Endometrial microvascular endothelial cells (primary cell): Measurements from ENCODE around the gene HMGB4. TPM values are rescaled to one million over a fixed set of nuclear protein-coding genes. Genes with fewer than 3 reads are reported as not detected.

Source experiments
- in situ Hi-C: cut with HindIII; loops from 2 replicates; pipeline ENCODE4 v1.10.0; 2017; ENCODE audit warnings: low sequenced_read_pairs, low pct_unique_long_range_greater_than_20kb; ENCODE audit errors: inconsistent ontology term
- total RNA-seq: library from RNA; depleted of rRNA; stranded (reverse); fragments of >200 nt; gene quantifications from one replicate; pipeline ENCODE4 v1.2.3, GENCODE V29; 2015; ENCODE audit errors: inconsistent ontology term

Gene HMGB4
- total RNA-seq, 1 donor from 2014 or later, result not detected

GRCh38 chr1:33886496-33886895 is 22.6 kb downstream of the HMGB4 start:
- in situ Hi-C loops, result no loop called here

- in situ Hi-C loops, result no loop called here
These were observed 29.4 kb downstream of the HMGB4 start for GRCh38 chr1:33893147-33893830.

GRCh38 chr1:33895396-33895795 is 31.5 kb downstream of the HMGB4 start:
- in situ Hi-C loops, result no loop called here

- in situ Hi-C loops, result no loop called here
These were observed 32.1 kb downstream of the HMGB4 start for GRCh38 chr1:33895976-33896375.

- in situ Hi-C loops, result no loop called here
These were observed 33.3 kb downstream of the HMGB4 start for GRCh38 chr1:33897092-33897725.

GRCh38 chr1:33898406-33898805 is 34.5 kb downstream of the HMGB4 start:
- in situ Hi-C loops, result no loop called here

- in situ Hi-C loops, result no loop called here
These were observed 35.0 kb downstream of the HMGB4 start for GRCh38 chr1:33898881-33899280.

- in situ Hi-C loops, result no loop called here
These were observed 35.9 kb downstream of the HMGB4 start for GRCh38 chr1:33899746-33900145.

- in situ Hi-C loops, result no loop called here
These were observed 38.8 kb downstream of the HMGB4 start for GRCh38 chr1:33902486-33903209.

- in situ Hi-C loops, result no loop called here
These were observed 39.3 kb downstream of the HMGB4 start for GRCh38 chr1:33903210-33903589.

GRCh38 chr1:33905241-33905640 is 41.4 kb downstream of the HMGB4 start:
- in situ Hi-C loops, result no loop called here

GRCh38 chr1:33906156-33906555 is 42.3 kb downstream of the HMGB4 start:
- in situ Hi-C loops, result no loop called here

GRCh38 chr1:33908324-33908956 is 44.6 kb downstream of the HMGB4 start:
- in situ Hi-C loops, result no loop called here
